ENCODE data around the gene ZNF205.

GRCh38 chr16:3095869-3096268 is 16.5 kb upstream of the ZNF205 start:
- TF ChIP-seq POLR2A (IDR thresholded peaks at IDR 0.05; ENCODE audit: low read length) (no peak), GATA1 (IDR thresholded peaks at IDR 0.05; ENCODE audit: low read depth, low read length) (no peak)

All from erythroblast (primary cell).